ENCODE data around the gene TTC23. TPM values are rescaled to one million over a fixed set of nuclear protein-coding genes. Genes with fewer than 3 reads are reported as not detected.

Gene TTC23
- total RNA-seq, 1 donor from 2014 or later, result 23.1 TPM

DNA sequence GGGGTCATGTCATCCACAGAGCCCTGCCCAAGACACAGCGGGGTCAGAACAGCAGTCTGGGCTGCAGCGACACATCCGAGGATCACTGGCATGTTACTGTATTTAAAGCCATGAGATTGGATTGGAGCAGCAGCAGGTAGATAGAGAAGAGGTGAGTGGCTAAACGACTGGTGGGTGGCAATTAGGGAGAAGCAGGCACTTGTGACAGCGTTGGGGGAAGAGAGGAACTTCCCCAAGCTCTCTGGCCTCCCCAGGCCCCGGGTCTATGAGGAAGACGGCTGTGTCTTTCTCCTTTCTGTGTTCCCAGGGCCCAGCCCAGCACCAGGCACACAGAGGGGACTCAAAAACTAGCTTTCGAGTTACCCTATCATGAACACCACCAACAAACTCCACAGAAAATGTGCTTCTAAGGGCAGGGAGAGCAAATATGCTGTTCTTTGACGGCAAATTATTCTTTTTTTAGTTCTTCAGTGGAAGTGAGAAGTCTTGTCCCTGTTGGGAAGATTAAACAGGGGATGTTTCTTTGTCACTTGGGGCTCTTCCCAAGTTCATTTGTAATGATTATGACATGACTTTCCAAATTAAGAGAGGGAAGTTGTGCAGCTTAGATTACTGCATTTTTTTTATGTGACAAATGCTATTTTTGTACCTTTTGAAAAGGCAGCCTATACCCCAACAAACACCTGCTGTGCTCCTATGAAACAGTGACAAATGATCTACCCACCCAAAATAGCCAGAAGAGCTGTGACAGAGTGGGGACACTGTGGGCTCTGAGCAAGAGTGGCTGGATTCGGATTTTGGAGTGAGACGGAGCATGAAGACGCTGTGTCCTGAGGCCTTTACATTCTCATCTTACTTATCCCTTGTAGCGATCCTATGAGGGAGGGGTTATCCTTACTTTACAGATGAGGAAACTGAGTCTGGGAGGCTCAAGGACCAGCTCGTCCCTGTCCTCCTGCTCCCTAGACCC, 151.7 kb downstream of the TTC23 start:
- no peak overlapping the region for H3K4me3 Mint-ChIP-seq (ENCODE audit: unreplicated experiment)
- peaks cover 7% of the 10 kb centered on the region for H3K4me1 Mint-ChIP-seq (ENCODE audit: unreplicated experiment)
- no peaks in the 10 kb centered on the region for H3K36me3 Mint-ChIP-seq (ENCODE audit: unreplicated experiment)
- TF ChIP-seq, protein P1, sequence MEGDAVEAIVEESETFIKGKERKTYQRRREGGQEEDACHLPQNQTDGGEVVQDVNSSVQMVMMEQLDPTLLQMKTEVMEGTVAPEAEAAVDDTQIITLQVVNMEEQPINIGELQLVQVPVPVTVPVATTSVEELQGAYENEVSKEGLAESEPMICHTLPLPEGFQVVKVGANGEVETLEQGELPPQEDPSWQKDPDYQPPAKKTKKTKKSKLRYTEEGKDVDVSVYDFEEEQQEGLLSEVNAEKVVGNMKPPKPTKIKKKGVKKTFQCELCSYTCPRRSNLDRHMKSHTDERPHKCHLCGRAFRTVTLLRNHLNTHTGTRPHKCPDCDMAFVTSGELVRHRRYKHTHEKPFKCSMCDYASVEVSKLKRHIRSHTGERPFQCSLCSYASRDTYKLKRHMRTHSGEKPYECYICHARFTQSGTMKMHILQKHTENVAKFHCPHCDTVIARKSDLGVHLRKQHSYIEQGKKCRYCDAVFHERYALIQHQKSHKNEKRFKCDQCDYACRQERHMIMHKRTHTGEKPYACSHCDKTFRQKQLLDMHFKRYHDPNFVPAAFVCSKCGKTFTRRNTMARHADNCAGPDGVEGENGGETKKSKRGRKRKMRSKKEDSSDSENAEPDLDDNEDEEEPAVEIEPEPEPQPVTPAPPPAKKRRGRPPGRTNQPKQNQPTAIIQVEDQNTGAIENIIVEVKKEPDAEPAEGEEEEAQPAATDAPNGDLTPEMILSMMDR (IDR thresholded peaks at IDR 0.05), result no peak
- H3K9me3 Mint-ChIP-seq (ENCODE audit: unreplicated experiment), result no peaks in the 10 kb centered on the region
- H3K27me3 Mint-ChIP-seq (ENCODE audit: unreplicated experiment), result peaks cover 14% of the 10 kb centered on the region
- DNase-seq (ENCODE audit: extremely low spot score, unreplicated experiment), result no peak
- no peak overlapping the region for H3K27ac Mint-ChIP-seq (ENCODE audit: unreplicated experiment)

DNA sequence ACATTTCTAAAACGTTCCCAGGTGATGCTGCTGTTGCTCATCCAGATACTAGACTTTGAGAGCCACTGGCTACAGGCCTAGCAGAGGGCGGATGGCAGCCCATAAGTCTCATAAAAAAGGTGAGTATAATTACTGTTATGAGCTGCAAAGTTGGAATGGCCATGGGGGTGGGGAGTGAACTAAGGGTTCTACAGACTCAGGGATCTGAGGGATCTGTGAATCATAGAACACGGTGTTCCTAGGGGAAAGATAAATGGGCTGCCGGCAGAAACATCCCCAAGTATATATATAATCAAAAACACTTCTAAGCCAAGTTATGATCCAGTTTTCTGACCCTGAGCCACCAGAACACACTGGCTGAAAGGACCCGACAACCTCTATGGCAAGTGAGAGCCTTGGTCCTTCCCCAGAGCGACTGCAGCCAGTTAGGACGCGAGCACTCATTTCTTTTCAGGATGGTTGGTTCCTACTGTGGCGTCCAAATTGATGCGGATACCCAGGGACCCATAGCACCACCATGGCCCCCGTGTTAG, 152.4 kb downstream of the TTC23 start:
- no peaks in the 10 kb centered on the region for H3K36me3 Mint-ChIP-seq (ENCODE audit: unreplicated experiment)
- peaks cover 11% of the 10 kb centered on the region for H3K27me3 Mint-ChIP-seq (ENCODE audit: unreplicated experiment)
- no peak for DNase-seq (ENCODE audit: extremely low spot score, unreplicated experiment)
- no peak overlapping the region for H3K4me3 Mint-ChIP-seq (ENCODE audit: unreplicated experiment)
- H3K9me3 Mint-ChIP-seq (ENCODE audit: unreplicated experiment), result no peaks in the 10 kb centered on the region
- TF ChIP-seq, protein P1 (IDR thresholded peaks at IDR 0.05), result no peak
- H3K4me1 Mint-ChIP-seq (ENCODE audit: unreplicated experiment), result peaks cover 6% of the 10 kb centered on the region
- H3K27ac Mint-ChIP-seq (ENCODE audit: unreplicated experiment), result no peak overlapping the region

DNA sequence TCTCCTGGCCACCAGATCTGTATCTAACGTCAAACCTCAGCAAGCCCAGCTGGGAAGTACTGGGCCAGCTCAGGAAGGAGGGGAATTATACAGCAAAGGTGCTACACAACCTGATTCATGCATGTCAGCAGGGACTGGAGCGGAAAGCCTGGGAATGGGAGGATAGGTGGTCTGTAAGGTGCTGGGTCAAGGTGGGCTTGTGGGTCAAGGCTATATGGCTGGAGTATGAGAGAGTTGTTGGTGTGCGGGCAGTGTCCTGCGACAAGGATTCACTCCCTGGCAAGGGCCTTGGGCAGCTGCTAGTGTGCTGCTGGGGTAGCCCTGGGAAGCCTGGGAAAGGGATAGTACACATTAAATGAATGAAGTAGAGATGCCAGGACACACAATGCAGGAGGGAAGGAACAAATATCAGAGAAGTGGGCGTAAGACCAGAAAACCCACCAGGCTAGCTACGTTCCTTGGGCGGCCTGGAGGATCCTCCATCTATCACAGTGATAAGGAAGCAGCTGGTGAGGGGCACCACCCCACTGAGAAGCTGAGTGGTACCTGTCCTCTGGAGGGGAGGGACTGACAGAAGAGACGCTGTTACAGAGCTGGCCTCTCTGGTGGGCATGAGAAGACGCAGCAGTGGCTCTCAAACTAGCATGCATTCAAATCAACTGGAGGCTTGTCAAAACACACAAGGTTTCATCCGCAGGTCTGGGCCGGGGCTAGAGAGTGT, 153.0 kb downstream of the TTC23 start:
- Mint-ChIP-seq H3K27ac (ENCODE audit: unreplicated experiment) (no peak overlapping the region), H3K36me3 (ENCODE audit: unreplicated experiment) (no peaks in the 10 kb centered on the region), H3K9me3 (ENCODE audit: unreplicated experiment) (no peaks in the 10 kb centered on the region), H3K4me1 (ENCODE audit: unreplicated experiment) (peaks cover 6% of the 10 kb centered on the region), H3K27me3 (ENCODE audit: unreplicated experiment) (peaks cover 6% of the 10 kb centered on the region), H3K4me3 (ENCODE audit: unreplicated experiment) (no peak overlapping the region)
- TF ChIP-seq, protein P1 (IDR thresholded peaks at IDR 0.05), result no peak
- no peak for DNase-seq (ENCODE audit: extremely low spot score, unreplicated experiment)

DNA sequence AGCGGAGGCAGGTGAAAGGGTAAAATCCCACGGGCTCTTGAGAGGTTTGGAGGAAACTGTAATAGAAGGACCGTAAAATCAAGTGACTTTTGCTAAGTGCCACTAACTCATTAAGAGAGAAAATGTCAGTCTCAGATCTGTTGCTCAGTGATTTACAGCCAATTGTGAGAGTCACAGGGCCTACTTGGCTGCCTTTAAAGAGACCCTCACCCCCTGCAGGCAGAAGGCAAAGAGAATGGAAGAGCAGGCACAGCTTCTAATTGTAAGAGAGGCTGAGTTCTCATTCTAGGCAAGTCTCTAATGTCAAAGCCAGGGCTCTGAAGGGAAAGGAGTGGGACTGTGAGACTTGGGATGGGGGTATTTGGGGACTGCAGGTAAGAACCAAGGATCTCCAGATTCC, 153.8 kb downstream of the TTC23 start:
- no peak for DNase-seq (ENCODE audit: extremely low spot score, unreplicated experiment)
- no peaks in the 10 kb centered on the region for H3K36me3 Mint-ChIP-seq (ENCODE audit: unreplicated experiment)
- H3K27ac Mint-ChIP-seq (ENCODE audit: unreplicated experiment), result no peak overlapping the region
- no peaks in the 10 kb centered on the region for H3K9me3 Mint-ChIP-seq (ENCODE audit: unreplicated experiment)
- H3K4me1 Mint-ChIP-seq (ENCODE audit: unreplicated experiment), result peaks cover 4% of the 10 kb centered on the region
- no peak overlapping the region for H3K4me3 Mint-ChIP-seq (ENCODE audit: unreplicated experiment)
- H3K27me3 Mint-ChIP-seq (ENCODE audit: unreplicated experiment), result peaks cover 6% of the 10 kb centered on the region
- TF ChIP-seq, protein P1 (IDR thresholded peaks at IDR 0.05), result no peak
